ENCODE measurements around the gene ALAS1.

DNA sequence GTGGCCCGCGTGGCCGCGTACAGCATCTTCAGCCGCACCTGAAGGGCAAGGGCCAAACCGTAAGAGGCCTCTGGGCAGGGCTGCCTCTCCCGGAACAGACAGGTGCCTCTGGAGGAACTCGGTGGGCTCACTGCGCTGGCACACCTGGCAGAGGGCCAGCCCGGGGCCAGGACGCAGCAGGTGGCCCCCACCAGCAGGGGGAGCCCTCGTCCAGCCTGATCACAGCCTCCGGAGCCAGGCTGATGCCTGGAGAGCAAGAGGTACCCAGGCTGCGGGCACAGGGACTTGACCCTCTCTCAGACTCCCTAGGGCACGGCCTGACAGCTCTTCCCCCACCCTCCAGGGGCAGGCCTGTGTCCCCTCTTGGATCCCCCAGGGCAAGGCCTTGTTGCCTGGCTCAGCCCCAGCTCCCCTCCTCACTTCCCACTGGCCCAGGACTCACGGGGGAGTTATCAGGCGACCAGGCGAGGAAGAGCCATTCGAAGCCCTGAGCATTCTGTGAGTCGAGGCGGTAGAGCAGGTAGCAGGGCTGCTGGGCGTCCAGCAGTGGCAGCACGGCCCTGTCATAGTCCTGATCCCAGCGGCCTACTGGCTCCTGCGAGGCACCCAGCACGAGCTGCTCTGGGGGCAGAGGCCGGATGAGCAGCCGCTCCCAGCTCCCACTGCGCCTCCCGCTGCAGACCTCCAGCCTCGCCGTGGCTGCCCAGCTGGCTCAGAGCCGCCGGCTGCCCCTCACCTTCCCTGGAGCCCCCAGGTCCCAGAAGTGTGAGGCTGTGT, 33.7 kb downstream of the ALAS1 start:
- TF ChIP-seq, protein P1, sequence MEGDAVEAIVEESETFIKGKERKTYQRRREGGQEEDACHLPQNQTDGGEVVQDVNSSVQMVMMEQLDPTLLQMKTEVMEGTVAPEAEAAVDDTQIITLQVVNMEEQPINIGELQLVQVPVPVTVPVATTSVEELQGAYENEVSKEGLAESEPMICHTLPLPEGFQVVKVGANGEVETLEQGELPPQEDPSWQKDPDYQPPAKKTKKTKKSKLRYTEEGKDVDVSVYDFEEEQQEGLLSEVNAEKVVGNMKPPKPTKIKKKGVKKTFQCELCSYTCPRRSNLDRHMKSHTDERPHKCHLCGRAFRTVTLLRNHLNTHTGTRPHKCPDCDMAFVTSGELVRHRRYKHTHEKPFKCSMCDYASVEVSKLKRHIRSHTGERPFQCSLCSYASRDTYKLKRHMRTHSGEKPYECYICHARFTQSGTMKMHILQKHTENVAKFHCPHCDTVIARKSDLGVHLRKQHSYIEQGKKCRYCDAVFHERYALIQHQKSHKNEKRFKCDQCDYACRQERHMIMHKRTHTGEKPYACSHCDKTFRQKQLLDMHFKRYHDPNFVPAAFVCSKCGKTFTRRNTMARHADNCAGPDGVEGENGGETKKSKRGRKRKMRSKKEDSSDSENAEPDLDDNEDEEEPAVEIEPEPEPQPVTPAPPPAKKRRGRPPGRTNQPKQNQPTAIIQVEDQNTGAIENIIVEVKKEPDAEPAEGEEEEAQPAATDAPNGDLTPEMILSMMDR (IDR thresholded peaks at IDR 0.05; ENCODE audit: low read depth, low read length) = peak; percentile 86
- TF ChIP-seq, protein P2, sequence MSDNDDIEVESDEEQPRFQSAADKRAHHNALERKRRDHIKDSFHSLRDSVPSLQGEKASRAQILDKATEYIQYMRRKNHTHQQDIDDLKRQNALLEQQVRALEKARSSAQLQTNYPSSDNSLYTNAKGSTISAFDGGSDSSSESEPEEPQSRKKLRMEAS (IDR thresholded peaks at IDR 0.05; ENCODE audit: low read depth, low read length) = no peak
